Measurements from ENCODE around the gene CCDC200. TPM values are rescaled to one million over a fixed set of nuclear protein-coding genes. Genes with fewer than 3 reads are reported as not detected.

The CCDC200 gene
- total and polyA plus RNA-seq, 5 donors from 2014 or later, result not detected

Other genes with a start within 250 kb of the CCDC200 start
- 1.5 TPM for gene PTGES3L, start 248.5 kb downstream of the CCDC200 start, total RNA-seq
- not detected for gene PTGES3L, start 248.5 kb downstream of the CCDC200 start, polyA plus RNA-seq
- 14.9 TPM for gene RUNDC1, start 248.1 kb downstream of the CCDC200 start, total RNA-seq
- gene RUNDC1, start 248.1 kb downstream of the CCDC200 start, polyA plus RNA-seq, result 10 to 100 TPM; 10.6 to 15.2 (median 13.2) TPM
- 881 TPM for gene RPL27, start 230.2 kb downstream of the CCDC200 start, total RNA-seq
- 1,000 to 10,000 TPM; 1,558 to 2,241 (median 2,024) TPM for gene RPL27, start 230.2 kb downstream of the CCDC200 start, polyA plus RNA-seq
- 38.3 TPM for gene IFI35, start 221.8 kb downstream of the CCDC200 start, total RNA-seq
- gene IFI35, start 221.8 kb downstream of the CCDC200 start, polyA plus RNA-seq, result 10 to 100 TPM; 62.9 to 87.6 (median 71.8) TPM
- 21.9 TPM for gene VAT1, start 206.2 kb downstream of the CCDC200 start, total RNA-seq
- gene VAT1, start 206.2 kb downstream of the CCDC200 start, polyA plus RNA-seq, result 10 to 100 TPM; 40.6 to 51.4 (median 49.1) TPM
- gene RND2, start 203.4 kb downstream of the CCDC200 start, total RNA-seq, result not detected
- gene RND2, start 203.4 kb downstream of the CCDC200 start, polyA plus RNA-seq, result under 1 TPM in 3 of 4 donors, not detected in 1; 0.05 to 0.18 (median 0.08) TPM
- 5.7 TPM for gene BRCA1, start 103.3 kb downstream of the CCDC200 start, total RNA-seq
- 1 to 10 TPM; 1.0 to 4.1 (median 1.8) TPM for gene BRCA1, start 103.3 kb downstream of the CCDC200 start, polyA plus RNA-seq
- 65.0 TPM for gene NBR1, start 57.4 kb downstream of the CCDC200 start, total RNA-seq
- gene NBR1, start 57.4 kb downstream of the CCDC200 start, polyA plus RNA-seq, result 100 to 1,000 TPM in 2 of 4 donors, 10 to 100 TPM in 2; 93.6 to 104 (median 97.3) TPM
- 12.9 TPM for gene TMEM106A, start 16.7 kb downstream of the CCDC200 start, total RNA-seq
- 1 to 10 TPM; 1.3 to 3.3 (median 1.9) TPM for gene TMEM106A, start 16.7 kb downstream of the CCDC200 start, polyA plus RNA-seq
- gene RNU2-1, start 5.4 kb upstream of the CCDC200 start, total RNA-seq, result 4,537 TPM
- not detected for gene RNU2-1, start 5.4 kb upstream of the CCDC200 start, polyA plus RNA-seq
- 2.5 TPM for gene ARL4D, start 170.4 kb upstream of the CCDC200 start, total RNA-seq
- gene ARL4D, start 170.4 kb upstream of the CCDC200 start, polyA plus RNA-seq, result 1 to 10 TPM; 1.3 to 4.1 (median 1.6) TPM